ENCODE data around the gene KCND3. TPM values are rescaled to one million over a fixed set of nuclear protein-coding genes. Genes with fewer than 3 reads are reported as not detected.

Gene KCND3
- polyA plus RNA-seq, 1 donor (not counting 4 experiments of a cell fraction or from before 2014, with no cell fraction given) = 0.21 TPM

DNA sequence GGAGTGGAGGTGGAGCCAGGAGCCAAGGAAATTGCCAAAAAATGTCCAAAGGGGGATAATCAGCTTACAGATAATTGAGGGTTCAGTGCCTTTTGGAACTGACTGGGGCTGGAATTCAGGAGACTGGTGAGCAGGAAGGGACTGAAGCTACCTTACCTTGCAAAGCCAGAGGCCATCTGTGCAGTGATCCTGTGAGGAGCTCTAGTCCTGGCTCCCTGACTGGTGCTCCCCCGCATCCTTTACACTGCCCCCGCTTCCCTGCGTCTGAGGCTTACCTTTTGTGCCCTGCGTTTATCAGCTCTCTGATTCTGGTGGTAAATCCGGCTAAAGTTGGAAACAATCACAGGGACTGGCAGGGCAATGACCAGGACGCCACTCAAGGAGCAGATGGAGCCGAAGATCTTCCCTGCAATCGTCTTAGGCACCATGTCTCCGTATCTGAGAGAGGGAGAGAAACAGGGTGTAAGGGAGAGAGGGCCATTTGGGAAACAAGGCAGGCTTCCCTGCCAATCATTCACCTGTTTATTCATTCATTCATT is 202.7 kb downstream of the KCND3 start:
- Histone ChIP-seq H3K27ac (ENCODE audit: control insufficient read depth, insufficient read depth, low read length) (no peak overlapping the region), H3K79me2 (ENCODE audit: control insufficient read depth, insufficient read depth, low read length) (no peaks in the 10 kb centered on the region), H3K4me3 (ENCODE audit: control insufficient read depth in 2 of 3, extremely low read depth in 1 of 3, insufficient read depth in 2 of 3, low read depth in 1 of 3, low read length in 3 of 3) (no peak overlapping the region), H3K9me3 (ENCODE audit: control insufficient read depth, low read depth, low read length) (no peaks in the 10 kb centered on the region), H3K4me1 (ENCODE audit: control insufficient read depth, extremely low read depth, insufficient read depth, low read length) (no peaks in the 10 kb centered on the region), H3K4me2 (ENCODE audit: control insufficient read depth, extremely low read depth, insufficient read depth, low read depth, low read length) (no peak overlapping the region), H4K20me1 (ENCODE audit: control insufficient read depth, extremely low read depth, insufficient read depth, low read length) (no peaks in the 10 kb centered on the region), H3K36me3 (ENCODE audit: control insufficient read depth in 2 of 2, extremely low read depth in 1 of 2, insufficient read depth in 2 of 2, low read length in 2 of 2) (no peaks in the 10 kb centered on the region), H3K27me3 (ENCODE audit: control insufficient read depth, extremely low read depth, insufficient read depth, low read length) (peaks cover 7% of the 10 kb centered on the region), H3K9me1 (ENCODE audit: control insufficient read depth, extremely low read depth, insufficient read depth, low read length) (no peaks in the 10 kb centered on the region), H2AFZ (ENCODE audit: control insufficient read depth, low read length) (no peak overlapping the region), H3K9ac (ENCODE audit: control insufficient read depth, extremely low read depth, insufficient read depth, low read length) (no peak overlapping the region)
- no peak for DNase-seq (ENCODE audit: low read depth, low spot score)
- no peak for TF ChIP-seq EZH2 (IDR thresholded peaks at IDR 0.05; ENCODE audit: low read length)
- no peak for TF ChIP-seq CTCF (optimal IDR thresholded peaks at IDR 0.05 in 1 of 3, IDR thresholded peaks at IDR 0.05 in 1 of 3, conservative IDR thresholded peaks at IDR 0.05 in 1 of 3; ENCODE audit: extremely low read depth in 1 of 3, insufficient read depth in 2 of 3, low read length in 3 of 3)
- no peak for FAIRE-seq
- dilution Hi-C loops (cut with MboI; ENCODE audit: extremely low pct_ligation_motif_present, low sequenced_read_pairs) = no loop called here

GRCh38 chr1:111784273-111784901 is 205.1 kb downstream of the KCND3 start:
- Histone ChIP-seq H3K4me2 (ENCODE audit: control insufficient read depth, extremely low read depth, insufficient read depth, low read depth, low read length) (no peak overlapping the region), H3K4me3 (ENCODE audit: control insufficient read depth in 2 of 3, extremely low read depth in 1 of 3, insufficient read depth in 2 of 3, low read depth in 1 of 3, low read length in 3 of 3) (no peak overlapping the region), H4K20me1 (ENCODE audit: control insufficient read depth, extremely low read depth, insufficient read depth, low read length) (no peaks in the 10 kb centered on the region), H3K4me1 (ENCODE audit: control insufficient read depth, extremely low read depth, insufficient read depth, low read length) (no peaks in the 10 kb centered on the region), H3K9me1 (ENCODE audit: control insufficient read depth, extremely low read depth, insufficient read depth, low read length) (no peaks in the 10 kb centered on the region), H3K27ac (ENCODE audit: control insufficient read depth, insufficient read depth, low read length) (no peak overlapping the region), H2AFZ (ENCODE audit: control insufficient read depth, low read length) (no peak overlapping the region), H3K79me2 (ENCODE audit: control insufficient read depth, insufficient read depth, low read length) (no peaks in the 10 kb centered on the region), H3K27me3 (ENCODE audit: control insufficient read depth, extremely low read depth, insufficient read depth, low read length) (peaks cover 4% of the 10 kb centered on the region), H3K9ac (ENCODE audit: control insufficient read depth, extremely low read depth, insufficient read depth, low read length) (no peak overlapping the region), H3K36me3 (ENCODE audit: control insufficient read depth in 2 of 2, extremely low read depth in 1 of 2, insufficient read depth in 2 of 2, low read length in 2 of 2) (no peaks in the 10 kb centered on the region), H3K9me3 (ENCODE audit: control insufficient read depth, low read depth, low read length) (no peaks in the 10 kb centered on the region)
- dilution Hi-C loops (cut with MboI; ENCODE audit: extremely low pct_ligation_motif_present, low sequenced_read_pairs) = no loop called here
- TF ChIP-seq EZH2 (IDR thresholded peaks at IDR 0.05; ENCODE audit: low read length) = no peak
- no peak for TF ChIP-seq CTCF (optimal IDR thresholded peaks at IDR 0.05 in 1 of 3, IDR thresholded peaks at IDR 0.05 in 1 of 3, conservative IDR thresholded peaks at IDR 0.05 in 1 of 3; ENCODE audit: extremely low read depth in 1 of 3, insufficient read depth in 2 of 3, low read length in 3 of 3)
- DNase-seq (ENCODE audit: low read depth, low spot score) (no peak), FAIRE-seq (no peak)

Data from keratinocyte (primary cell).